Neural crest cell (in vitro differentiated cells): ENCODE data around the gene TNFSF9. TPM values are rescaled to one million over a fixed set of nuclear protein-coding genes. Genes with fewer than 3 reads are reported as not detected.
A peak's percentile ranks its signal among the peaks of the same experiment; 100 is the strongest.

Experiments
- DNase-seq: peaks from one replicate; pipeline ENCODE4 v3.0.0; 2021; ENCODE audit warnings: low read depth, mixed read lengths, low spot score
- H3K27ac Mint-ChIP-seq: one replicate; pipeline ENCODE4 v1.8.0; 2021; ENCODE audit warnings: mild to moderate bottlenecking, mixed read lengths; ENCODE audit not compliant: unreplicated experiment
- H3K27me3 Mint-ChIP-seq: 2 replicates; pipeline ENCODE4 v1.8.0; 2021; ENCODE audit warnings: low read depth, mild to moderate bottlenecking, mixed read lengths
- H3K36me3 Mint-ChIP-seq: 2 replicates; pipeline ENCODE4 v1.8.0; 2021; ENCODE audit warnings: low read depth, mild to moderate bottlenecking, mixed read lengths
- H3K4me1 Mint-ChIP-seq: 2 replicates; pipeline ENCODE4 v1.8.0; 2021; ENCODE audit warnings: mixed read lengths
- H3K4me3 Mint-ChIP-seq: one replicate; pipeline ENCODE4 v1.8.0; 2021; ENCODE audit warnings: mild to moderate bottlenecking, mixed read lengths
- H3K9me3 Mint-ChIP-seq: 2 replicates; pipeline ENCODE4 v1.8.0; 2021; ENCODE audit warnings: mixed read lengths
- total RNA-seq: library from RNA; stranded (reverse); gene quantifications from 2 replicates; pipeline ENCODE4 v1.2.1, GENCODE V29; 2021
- TF ChIP-seq, protein P1 (sequence below): fragments of 200-600 bp; sonication (generic); conservative IDR thresholded peaks from 2 replicates; pipeline ENCODE4 v1.5.0; 2021; ENCODE audit warnings: antibody characterized with exemption, mild to moderate bottlenecking

Gene TNFSF9
- total RNA-seq, 1 donor from 2014 or later: 1.4 TPM

DNA sequence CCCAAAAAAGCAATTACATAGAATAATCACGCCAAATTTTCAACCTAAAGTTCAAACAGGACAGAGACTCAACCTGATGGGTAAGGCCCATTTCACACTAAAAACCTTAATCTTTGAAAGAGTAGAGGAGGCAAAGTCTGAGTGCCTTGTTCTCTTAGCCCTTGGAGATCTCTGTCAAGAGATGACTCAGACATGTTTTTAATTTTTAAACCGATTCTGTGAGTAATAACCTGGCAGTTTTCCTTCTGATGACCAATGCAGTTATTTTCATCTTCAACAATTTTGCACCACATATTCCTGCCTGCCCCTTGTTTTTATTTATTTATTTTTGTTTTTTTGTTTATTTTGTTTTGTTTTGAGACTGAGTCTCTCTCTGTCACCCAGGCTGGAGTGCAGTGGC is 11.5 kb upstream of the TNFSF9 start:
- H3K4me1 Mint-ChIP-seq: peaks cover 23% of the 10 kb centered on the region
- no peaks in the 10 kb centered on the region for H3K9me3 Mint-ChIP-seq
- no peak for DNase-seq
- TF ChIP-seq, protein P1, sequence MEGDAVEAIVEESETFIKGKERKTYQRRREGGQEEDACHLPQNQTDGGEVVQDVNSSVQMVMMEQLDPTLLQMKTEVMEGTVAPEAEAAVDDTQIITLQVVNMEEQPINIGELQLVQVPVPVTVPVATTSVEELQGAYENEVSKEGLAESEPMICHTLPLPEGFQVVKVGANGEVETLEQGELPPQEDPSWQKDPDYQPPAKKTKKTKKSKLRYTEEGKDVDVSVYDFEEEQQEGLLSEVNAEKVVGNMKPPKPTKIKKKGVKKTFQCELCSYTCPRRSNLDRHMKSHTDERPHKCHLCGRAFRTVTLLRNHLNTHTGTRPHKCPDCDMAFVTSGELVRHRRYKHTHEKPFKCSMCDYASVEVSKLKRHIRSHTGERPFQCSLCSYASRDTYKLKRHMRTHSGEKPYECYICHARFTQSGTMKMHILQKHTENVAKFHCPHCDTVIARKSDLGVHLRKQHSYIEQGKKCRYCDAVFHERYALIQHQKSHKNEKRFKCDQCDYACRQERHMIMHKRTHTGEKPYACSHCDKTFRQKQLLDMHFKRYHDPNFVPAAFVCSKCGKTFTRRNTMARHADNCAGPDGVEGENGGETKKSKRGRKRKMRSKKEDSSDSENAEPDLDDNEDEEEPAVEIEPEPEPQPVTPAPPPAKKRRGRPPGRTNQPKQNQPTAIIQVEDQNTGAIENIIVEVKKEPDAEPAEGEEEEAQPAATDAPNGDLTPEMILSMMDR: no peak
- H3K27ac Mint-ChIP-seq: no peak overlapping the region
- no peak overlapping the region for H3K4me3 Mint-ChIP-seq
- H3K36me3 Mint-ChIP-seq: no peaks in the 10 kb centered on the region
- H3K27me3 Mint-ChIP-seq: peaks cover 7% of the 10 kb centered on the region

DNA sequence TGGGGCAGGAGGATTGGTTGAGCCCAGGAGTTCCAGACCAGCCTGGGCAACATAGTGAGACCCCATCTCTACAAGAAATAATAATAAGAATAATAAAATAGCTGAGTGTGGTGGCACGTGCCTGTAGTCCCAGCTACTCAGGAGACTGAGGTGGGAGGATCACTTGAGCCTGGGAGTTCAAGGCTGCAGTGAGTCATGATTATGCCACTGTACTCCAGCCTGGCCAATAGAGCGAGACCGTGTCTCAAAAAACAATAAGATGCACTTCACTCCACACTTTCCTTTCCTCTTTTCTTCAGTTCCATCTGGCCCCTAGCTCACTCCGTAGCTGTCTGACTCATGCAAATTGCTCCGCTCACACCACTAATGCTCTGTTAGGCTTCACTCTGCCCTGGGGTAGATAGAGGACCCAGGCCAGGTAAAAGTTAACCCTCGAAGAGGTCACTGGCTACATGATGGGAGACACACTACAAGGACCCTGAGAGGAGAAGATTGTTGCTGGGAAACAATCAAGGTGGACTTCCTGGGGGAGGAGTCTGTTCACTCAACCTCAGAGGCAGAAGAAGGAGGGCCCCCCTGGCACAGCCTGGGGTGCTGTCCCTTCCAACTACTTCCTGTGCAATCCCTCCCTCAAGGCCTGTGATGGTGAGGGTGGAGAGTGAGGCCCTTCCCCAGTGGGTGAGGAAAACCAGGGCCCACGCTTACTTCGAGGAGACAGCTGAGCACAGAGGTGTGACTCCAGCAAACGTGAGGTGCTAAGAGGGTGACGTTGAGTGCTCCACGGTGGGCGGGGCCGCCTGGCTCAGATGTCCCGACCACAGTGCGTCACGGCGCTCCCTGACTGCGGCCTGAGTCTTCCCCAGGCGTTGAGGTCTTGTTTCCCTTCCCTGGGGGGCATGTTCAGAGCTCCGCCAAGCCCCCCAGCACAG is 8.8 kb upstream of the TNFSF9 start:
- no peaks in the 10 kb centered on the region for H3K36me3 Mint-ChIP-seq
- no peaks in the 10 kb centered on the region for H3K9me3 Mint-ChIP-seq
- peaks cover 3% of the 10 kb centered on the region for H3K27me3 Mint-ChIP-seq
- DNase-seq: no peak
- no peak overlapping the region for H3K27ac Mint-ChIP-seq
- H3K4me3 Mint-ChIP-seq: no peak overlapping the region
- TF ChIP-seq, protein P1: no peak
- peaks cover 13% of the 10 kb centered on the region for H3K4me1 Mint-ChIP-seq

DNA sequence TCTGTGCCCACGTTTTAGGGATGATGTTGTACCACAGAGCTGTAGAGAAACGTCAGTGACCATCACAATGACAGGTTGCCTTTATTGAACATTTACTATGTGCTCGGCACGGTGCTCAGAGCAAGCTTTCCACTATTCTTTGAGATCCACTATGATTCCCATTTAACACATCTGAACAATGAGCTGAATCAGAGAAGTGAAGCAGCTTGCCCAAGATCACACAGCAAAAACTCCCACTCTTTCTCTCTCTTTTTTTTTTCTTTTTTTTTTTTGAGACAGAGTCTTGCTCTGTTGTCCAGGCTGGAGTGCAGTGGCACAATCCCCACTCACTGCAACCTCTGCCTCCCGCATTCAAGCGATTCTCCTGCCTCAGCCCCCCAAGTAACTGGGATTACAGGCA is 8.1 kb upstream of the TNFSF9 start:
- Mint-ChIP-seq H3K9me3 (no peaks in the 10 kb centered on the region), H3K27me3 (peaks cover 4% of the 10 kb centered on the region), H3K27ac (no peak overlapping the region), H3K36me3 (no peaks in the 10 kb centered on the region), H3K4me1 (peaks cover 8% of the 10 kb centered on the region), H3K4me3 (no peak overlapping the region)
- TF ChIP-seq, protein P1: no peak
- DNase-seq: no peak

DNA sequence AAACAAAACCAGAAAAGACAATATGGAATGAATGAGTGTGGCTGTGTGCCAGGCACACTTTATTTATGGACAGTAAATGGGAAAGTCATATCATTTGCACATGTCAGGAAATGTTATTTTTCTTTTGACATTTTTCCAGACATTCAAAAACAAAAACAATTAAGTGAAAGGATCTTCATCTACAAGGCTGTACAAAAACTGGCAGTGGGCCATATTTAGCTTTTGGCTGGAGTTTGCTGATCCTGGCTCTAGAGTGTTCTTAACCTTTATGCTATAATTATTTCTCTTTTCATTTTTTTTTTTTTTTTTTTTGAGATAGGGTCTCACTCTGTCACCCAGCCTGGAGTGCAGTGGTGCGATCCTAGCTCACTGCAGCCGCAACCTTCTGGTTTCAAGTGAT is 6.5 kb upstream of the TNFSF9 start:
- Mint-ChIP-seq H3K4me1 (peaks cover 2% of the 10 kb centered on the region), H3K36me3 (no peaks in the 10 kb centered on the region), H3K27ac (no peak overlapping the region), H3K4me3 (no peak overlapping the region), H3K27me3 (peaks cover 11% of the 10 kb centered on the region), H3K9me3 (peaks cover under 1% of the 10 kb centered on the region)
- TF ChIP-seq, protein P1: no peak
- no peak for DNase-seq

DNA sequence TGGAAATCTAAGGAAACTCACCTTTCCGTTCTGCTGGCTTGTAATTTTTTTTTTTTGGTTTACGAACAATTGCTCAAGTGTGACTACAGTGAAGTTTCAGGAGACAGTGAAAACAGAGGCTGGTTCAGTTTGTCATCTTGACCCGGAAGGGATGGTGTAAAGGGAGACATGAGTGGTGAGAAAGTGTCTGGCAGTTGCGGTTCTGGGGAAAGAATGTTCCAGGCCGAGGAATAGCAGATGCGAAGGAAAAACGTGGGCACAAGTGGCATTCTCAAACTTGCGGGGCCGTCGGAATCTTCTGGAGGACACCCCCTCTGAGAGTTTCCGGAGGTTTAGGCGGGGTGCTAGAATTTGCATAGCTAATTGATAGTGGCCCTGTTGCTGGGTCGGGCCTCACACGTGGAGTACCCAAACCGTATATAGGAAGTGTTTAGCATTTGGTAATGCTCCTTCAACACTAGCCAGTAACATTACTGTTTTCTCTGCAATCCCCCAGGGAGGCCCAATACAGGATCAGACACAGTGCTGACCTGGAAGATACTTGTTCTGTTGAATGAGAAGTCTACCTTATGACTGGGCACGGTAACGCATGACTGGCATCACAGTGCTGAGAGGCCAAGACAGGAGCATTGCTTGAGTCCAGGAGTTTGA is 2.8 kb upstream of the TNFSF9 start:
- Mint-ChIP-seq H3K27me3 (peaks cover 43% of the 10 kb centered on the region), H3K4me1 (peaks cover 30% of the 10 kb centered on the region)

More for the DNA sequence above, 2.8 kb upstream of the TNFSF9 start:
- H3K9me3 Mint-ChIP-seq: peaks cover 4% of the 10 kb centered on the region
- DNase-seq: no peak
- peaks cover 4% of the 10 kb centered on the region for H3K36me3 Mint-ChIP-seq
- H3K4me3 Mint-ChIP-seq: peak overlapping the region; percentile 56
- H3K27ac Mint-ChIP-seq: no peak overlapping the region
- TF ChIP-seq, protein P1: no peak
